Glomerular visceral epithelial cell (primary cell): ENCODE measurements around the gene PRRT1B.
"Not testable (repeated sequence)": the region's sequence is repeated elsewhere in the genome, so short reads cannot be mapped to it uniquely, and the experiment has no call there.

ENCODE experiments used
- DNase-seq: peaks from one replicate; pipeline ENCODE4 v3.0.0-alpha.2; 2016; ENCODE audit errors: extremely low spot score

Gene PRRT1B

DNA sequence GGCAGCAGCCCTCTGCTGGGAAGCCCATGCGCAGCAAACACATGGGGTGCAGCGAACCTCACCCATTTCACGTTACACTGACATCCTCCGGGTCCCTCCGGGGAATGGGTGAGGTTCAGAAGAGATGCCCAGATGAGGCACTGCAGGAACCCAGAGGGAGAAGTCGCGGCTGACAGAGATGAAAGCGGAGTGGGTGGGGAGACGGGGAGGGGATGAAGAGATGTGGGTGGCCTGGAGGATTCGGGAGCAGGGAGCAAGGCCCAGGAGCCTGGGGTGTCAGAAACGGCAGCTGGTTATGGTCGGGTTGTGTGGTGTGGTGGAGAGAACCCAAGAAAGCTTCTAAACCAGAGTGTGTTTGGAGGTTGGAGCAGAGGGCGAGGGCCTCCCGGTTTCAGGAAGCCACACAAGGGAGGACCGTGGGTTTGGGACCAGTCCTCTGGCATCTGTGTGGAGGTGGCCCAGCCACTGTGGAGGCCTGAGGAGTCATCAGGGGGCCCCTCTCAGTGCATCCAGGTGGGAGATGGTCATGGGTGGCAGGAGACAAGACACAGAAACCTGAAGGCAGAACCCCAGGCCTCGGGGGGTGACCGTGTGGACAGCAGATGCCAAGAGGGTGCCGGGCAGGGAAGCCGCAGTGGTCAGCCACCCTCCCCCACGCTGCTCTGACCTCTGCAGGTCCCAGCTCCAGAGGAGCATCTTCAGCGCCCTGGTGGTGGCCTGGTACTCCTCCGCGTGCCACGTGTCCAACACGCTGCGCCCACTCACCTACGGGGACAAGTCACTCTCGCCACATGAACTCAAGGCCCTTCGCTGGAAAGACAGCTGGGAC is 22.9 kb upstream of the PRRT1B start:
- DNase-seq: no peak

DNA sequence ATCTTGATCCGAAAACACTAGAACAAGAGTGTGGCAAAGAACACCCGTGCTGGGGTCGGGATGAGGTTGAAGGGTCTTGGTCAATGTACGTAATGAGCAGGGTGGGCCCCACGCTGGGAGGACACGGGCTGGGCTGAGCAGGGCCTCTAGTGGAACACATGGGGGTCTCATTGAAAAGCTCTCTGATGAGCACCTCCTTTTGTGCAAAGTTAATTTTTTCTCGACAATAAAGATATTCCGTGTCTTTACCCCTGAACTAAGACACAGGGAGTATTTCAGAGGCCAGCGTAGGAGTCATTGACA is 22.3 kb upstream of the PRRT1B start:
- no peak for DNase-seq

DNA sequence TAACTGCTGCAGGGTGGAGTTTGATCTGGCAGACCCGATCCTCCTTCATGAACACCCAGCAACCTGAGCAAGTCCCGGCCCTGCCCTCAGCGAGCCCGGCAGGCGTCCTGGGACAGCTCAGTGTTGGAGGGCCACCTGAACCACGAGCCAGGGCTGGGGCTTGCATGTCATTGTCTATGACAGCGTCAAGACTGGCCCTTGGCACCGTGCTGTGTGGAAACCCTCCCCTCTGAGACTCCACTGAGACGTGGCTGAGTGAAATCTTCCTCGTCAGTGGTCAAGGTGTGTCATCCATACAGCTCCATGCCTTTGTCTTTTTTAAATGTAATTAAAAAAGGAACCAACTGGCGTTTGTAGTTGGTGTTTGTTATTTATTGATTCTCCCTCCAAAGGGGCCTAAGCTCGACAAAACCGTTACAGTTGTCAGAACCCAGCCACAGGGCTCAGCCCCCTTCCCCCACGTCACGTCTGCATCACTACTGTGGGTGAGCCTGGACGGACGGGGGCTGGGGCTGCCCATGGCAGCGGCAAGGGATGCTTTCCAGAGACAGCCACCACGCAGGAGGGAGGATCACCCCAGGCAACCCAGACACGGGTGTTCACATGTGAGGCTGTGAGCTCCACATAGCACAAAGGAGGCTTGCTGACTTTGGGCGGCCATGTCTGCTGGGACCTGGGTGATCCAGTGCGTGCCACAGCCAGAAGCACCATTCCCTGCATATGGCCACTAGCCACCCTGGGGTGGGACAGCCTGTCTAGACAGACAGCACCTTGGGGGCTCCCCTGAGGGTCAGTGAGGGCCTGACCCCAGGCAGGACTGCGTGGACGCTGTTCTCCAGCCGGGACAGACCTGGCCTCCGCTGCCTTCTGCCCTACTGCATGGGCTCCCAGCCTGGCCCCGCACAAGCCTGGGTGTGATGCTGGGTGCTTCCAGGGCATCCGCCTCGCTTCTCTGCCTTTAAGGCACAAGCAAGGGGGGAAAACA is 21.6 kb upstream of the PRRT1B start:
- no peak for DNase-seq

DNA sequence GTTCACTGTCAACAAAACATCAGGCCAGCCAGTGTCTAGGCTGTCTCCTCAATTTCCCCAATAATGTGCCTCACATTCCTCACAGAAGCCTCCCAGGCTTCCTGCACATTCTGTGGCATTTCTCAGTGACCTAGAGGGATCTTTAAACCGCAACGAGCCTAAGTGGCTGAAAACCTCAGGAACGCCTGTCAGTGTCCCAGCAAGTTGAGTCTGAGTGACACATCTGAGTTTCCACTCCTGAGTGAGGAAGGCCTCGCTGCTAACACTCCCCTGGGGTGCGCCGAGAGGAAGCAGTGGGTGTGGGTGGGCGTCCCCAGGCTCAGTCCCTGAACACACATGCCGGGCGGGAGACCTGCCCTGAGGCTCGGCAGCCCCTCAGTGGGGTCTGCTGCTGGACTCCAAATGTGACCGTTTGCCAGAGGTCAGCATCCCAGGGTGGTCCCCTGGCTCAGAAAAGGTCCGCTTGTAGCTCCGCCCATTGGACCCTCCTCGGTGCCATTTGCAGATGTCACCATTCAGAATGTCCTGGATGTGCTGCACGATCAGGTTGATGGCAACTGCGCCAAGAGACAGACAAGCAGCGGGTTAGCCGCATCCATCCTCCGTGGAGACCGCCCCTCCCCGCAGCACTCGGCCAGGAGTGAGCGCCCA is 20.5 kb upstream of the PRRT1B start:
- no peak for DNase-seq

DNA sequence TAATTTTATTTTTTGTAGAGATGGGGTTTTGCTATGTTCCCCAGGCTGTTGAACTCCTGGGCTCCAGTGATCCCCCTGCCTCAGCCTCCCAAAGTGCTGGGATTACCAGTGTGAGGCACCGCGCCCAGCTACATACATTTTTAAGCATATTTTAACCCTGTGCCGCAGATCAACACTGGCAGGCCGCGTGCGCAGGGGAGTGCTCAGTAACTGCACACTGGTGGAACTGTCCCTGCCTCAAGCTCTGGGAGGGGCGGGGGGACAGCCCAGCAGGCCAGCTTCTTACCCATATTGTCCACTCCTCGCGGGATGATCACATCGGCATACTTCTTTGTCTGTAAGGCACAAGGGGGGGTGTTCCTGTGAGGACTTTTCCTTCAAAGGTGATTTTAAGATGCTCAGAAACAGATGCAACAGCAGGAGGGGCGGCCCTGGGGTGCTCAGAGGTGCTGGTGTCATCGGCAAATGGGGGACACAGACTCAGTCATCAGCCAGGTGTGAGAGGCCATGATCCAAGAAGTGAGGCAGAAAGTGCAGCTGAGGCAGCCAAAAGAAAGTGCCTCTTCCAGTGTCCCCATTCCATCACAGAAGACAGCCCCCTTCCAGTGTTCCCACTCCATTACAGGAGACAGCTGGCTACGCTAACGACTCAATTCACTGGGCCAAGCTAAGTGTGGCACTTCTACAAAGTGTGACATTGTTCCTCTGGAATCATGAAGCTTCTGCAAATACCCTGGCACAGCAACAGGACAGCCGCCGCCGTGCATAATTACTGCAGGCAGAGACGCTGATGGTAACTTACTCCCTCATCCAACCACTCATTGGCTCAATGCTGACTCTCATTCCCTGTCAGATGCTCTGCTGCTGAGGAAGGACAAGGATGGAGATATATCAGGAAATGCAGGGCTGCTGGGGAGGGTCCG is 19.4 kb upstream of the PRRT1B start:
- no peak for DNase-seq

DNA sequence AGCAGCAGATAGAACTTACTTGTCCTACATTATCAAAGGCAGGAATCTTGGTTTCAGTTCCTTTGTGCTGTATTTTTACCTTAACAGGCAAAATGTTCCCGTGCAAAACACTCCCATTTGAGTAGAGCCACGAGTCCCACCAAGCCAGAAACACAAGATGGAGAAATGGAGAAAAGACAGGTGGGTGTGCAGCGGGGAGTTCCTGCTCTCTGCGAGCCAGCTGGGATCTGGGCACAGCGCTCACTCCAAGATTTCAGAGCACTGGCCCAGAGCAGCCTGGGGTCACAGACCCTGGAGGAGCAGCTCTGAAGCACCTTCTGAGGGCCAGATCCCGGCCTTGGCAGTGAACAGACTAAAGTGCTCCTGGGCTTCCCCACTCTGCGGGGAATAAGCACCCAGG is 17.1 kb upstream of the PRRT1B start:
- no peak for DNase-seq

DNA sequence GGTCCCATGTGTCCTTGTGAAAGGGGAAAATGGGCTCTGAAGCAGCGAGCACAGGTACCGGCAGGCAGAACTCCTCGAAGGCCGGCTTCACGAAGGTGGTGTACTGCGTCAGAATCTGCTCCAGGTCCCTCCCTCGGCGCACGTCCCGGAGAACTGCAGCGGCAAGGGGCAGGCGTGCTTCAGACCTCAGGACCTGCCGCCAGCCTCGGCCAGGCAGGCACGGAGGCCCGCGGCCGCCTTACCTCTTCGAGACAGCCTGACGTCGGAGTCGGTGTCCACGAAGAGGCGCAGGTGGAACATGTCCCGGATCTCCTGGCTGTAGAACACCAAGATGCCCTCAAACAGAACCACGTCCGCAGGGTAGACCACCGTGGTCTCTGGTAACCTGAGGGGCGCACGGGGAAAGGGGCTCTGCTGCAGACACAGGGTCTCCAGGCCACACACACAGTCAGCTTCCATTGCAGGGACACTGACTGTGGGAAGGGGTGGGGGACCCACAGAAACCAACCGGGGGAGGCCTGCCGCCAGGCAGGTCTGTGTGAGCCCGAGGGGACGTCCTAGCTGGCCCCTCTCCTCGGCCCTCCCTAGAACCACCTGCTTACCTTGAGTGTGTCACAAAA is 16.3 kb upstream of the PRRT1B start:
- DNase-seq: no peak

DNA sequence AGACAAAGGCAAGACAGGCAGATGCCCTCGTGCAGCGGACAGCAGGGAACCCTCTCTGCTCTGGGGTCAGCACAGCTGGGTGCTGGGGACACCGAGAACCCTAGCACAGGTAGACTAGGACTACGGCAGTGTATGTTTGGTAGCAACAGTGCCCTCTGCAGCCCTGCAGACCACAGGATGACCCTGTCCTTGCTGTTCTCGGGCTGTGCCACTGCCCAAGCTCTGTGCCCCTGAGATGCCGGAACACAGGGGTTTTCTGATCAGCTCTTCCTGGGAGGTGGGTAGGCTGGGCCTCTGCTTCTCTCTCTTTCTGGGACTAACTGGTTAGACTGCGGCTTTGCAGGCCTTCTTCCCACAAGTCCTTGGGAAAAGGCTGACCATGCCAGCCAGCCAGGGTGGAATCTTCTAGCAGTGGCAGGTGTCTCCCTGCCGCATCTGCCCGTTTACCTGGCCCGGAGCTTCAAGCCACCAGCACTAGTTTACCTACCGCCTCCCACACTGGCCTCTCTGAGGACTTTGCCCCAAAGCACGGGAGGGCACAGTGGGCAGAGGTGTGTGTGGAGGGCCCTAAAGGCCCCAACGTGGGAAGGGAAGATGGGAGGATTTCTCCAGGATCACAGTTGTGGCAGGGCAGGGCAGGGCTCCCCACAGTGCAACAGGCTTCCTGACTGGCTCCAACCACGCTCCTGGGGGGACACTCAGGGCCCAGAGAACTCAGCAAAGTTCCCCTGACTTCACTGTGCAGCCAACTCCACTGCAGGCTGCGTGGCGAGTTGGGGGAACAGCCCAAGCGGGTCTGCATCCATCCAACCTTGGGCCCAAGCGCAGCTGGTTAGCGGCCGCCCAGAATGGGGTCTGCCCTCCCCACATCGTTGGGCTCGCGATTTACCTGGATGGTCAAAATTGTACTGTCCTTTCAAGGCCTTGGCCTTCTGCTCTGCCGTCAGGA is 15.5 kb upstream of the PRRT1B start:
- DNase-seq: no peak

DNA sequence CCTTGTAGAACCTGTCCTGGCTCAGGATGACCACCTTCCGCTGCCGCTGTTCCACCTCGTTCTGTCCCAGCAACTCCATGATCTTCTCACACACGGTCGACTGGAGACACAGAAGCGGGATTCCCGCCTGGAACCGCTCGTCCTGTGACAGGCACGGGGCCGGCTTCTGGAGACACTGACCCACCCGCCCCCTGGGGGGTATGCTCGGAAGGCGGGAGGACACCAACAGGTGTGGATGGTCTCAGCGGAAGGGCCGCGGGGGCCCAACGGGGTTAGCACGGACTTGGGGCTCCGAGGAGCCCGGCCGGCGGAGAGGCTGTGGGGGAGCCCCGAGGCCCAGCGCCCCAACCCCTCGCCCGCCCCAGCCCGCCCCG is 14.8 kb upstream of the PRRT1B start:
- DNase-seq: peak; percentile 74

DNA sequence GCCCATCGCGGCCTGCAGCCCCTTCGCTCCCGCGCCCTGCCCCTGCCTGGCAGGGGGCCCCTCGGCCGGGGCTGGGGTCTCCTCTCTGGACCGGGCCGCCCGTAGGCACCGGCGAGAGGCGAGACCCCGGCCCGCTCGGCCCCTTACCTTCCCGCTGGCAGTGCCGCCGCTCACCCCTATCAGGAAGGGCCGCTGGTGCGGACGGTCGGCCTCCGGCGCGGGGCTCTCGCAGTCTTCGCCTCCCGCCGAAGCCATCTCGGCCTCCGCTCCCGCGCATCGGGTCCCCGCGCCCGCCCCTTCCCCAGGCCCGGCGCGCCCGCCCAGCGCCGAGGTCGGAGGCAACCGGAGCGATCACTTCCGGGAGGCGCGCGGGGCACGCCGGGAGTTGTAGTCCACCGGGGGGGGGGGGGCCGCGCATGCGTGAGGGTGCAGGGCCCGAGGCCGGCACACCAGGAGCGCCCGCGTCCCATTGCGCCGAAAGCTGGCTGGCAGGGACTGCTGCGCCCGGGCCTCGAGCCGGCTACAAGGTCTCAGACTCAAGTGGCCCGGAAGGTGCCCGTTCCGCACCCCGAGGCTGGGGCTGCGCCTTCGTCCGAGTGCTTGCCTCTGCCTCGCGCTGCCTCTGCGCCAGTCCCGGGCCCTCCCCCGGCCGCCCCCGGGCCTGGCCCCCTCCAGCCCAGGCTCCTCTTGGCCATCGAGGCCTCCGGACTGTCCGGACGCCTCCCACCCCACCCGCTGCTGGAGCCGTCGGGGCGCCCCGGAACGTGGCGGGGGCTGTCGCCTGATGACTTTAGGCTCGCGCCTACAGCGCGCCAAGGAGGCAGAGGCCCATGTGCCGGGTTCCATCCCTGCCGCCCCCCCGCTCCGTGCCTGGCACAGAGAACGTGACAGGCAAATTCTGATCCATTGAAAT is 14.1 kb upstream of the PRRT1B start, which contains the start of gene UCK1:
UCK1 (minus strand) TSS at position 344 of the 913 bp plus-strand sequence; CDS start at position 255, 89 bp downstream.
- DNase-seq: peak; percentile 78

DNA sequence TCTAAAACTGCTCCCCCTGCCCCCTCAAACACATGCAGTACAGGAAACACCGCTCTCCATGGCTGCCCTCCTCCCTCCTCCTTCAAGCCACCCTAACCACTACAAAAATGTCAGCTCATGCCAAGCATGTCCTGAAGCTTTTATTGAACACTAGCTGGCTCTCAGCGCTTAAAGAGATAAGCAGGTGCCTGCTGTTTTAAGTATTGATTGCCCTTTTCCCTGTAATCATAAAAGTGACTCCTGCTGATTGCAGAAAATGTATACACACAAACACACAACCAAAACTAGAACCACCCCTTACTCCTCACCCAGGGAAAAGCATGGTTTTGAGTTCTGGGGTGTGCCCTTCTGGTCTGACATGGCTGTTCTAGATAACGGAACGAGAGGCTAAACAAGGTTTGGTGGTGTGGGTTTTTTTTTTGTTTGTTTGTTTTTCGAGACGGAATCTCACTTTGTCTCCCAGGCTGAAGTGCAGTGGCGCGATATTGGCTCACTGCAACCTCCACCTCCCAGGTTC is 10.5 kb upstream of the PRRT1B start:
- no peak for DNase-seq

DNA sequence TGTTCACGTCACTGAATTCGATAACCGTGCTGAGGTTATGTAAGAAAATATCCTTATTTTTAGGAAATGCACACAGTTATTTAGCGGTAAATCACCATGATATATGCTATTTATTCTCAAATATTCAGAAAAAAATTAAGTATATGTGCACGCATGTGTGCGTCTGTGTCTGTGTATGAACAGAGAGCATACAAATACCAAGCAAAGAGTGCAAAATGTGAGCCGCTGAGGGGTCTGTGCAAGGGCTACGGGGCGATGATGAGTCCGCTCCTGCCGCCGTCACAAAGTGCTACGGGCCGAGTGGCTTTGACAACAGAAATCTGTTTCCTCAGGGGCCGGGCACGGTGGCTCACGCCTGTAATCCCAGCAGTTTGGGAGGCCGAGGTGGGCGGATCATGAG is 7.4 kb upstream of the PRRT1B start:
- no peak for DNase-seq

DNA sequence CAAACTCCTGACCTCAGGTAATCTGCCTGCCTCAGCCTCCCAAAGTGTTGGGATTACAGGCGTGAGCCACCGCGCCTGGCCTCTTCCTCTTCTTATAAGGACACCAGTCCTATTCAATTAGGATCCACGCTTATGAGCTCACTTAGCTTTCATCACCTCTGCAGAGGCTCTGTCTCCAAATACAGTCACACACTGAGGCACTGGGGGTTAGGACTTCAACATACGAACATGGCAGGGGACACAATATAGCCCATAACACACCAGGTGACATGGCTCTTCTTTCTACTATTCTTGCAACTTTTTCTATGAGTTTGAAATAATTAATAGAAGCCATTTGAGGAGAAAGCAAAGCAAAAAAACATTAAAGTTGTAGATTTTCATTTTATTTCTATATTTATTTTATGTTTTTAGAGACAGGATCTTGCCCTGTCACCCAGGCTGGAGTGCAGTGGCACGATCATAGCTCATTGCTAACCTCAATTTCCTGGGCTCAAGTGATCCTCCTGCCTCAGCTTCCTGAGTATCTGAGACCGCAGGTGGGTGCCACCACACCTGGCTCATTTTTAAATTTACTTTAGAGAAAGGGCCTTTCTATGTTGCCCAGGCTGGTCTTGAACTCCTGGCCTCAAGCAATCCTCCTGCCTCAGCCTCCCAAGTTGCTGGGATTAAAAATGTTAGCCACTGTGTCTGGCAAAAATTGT is 6.0 kb upstream of the PRRT1B start:
- DNase-seq: no peak

DNA sequence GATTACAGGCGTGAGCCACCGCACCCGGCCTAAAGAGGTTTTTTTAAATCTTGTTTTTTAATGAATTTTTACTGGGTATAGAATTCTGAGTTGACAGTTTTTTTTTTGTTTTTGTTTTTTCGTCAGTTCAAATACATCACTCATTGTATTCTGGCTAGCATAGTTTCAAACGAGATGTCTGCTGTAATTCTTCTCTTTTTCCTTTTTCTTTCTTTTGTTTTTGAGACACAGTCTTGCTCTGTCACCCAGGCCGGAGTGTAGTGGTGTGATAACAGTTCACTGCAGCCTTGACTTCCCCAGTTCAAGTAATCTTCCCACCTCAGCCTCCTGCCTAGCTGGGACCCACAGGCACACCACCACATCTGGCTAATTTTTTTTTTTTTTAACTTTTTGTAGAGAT is 2.2 kb upstream of the PRRT1B start:
- no peak for DNase-seq

DNA sequence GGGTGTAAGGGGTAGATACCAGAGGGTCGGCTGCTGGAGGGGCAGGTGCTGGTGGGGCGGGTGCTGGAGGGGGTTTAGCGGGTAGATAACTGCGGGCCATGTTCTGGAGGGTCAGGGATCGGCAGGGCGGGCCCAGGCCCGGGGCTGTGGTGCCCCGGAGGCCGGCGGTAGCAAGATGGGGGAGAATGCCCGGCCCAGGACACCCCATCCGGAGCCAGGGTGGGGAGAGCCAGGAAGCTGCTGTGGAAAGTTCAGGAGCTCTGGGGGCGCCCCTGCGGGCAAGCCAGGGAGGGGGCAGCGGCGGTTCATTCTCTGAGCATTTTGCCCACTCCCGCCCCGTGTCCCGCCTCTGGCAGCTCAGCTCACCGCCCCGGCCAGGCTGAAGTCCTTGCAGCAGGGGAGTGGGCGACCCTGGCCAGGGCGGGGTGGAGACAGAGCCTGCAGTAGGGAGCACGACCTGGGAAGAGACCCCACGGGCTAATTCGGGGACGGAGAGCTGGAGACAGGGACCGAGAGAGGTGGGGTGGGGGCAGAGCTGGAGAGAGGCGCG is 538 bp downstream of the PRRT1B start:
- no peak for DNase-seq

DNA sequence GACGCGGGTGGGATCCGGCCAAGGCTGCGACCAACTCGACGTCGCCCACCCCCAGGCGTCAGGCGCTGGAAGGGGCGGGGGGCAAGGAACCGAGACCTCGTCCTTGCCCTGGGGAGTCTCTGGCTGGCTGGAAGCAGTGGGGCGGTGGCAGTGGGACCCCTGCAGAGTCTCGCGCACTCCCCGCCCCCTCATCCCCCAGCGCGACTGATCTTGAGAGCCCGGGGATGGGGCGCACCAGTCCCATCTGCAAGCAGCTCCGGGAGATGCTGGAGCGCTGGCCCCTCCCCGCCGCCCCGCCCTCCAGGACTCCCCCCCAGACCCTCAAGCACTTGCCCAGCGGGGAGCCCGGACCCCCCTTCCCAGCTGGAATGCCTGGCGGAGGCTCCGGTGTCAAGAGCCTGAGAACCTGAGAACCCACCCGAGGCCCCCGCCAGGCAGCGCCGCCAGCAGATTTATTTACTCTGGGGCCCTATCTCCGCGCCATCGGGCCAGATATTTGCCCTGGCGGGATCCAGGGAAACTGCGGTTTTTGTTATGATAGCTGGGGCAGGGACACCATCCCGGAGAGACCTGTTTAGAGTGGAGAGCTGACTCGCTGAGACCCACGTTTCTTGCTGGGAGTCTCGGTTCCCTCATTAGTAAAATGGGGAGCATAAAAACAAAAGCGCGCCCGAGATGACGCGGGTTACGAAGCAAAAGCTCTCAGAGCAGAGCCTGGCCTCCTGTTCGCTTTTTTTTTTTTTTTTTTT is 1.2 kb downstream of the PRRT1B start:
- DNase-seq: peak; percentile 24

DNA sequence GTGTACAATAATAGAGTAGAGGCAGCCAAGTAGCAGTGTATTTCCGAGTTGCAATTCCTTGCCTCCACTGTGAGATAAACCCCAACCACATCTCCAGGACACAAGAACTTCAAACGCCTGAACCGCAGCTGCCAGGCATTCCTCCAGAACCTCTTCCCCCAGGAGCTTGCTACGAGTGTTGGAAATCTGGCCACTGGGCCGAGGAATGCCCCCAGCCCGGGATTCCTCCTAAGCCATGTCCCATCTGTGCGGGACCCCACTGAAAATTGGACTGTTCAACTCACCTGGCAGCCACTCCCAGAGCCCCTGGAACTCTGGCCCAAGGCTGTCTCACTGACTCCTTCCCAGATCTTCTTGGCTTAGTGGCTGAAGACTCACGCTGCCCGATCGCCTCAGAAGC is 3.9 kb downstream of the PRRT1B start:
- not testable (repeated sequence) for DNase-seq
